ENCODE data around the gene CCDC80. TPM values are rescaled to one million over a fixed set of nuclear protein-coding genes. Genes with fewer than 3 reads are reported as not detected.
A peak's percentile ranks its signal among the peaks of the same experiment; 100 is the strongest.

CCDC80 gene
- total RNA-seq, 1 donor from 2014 or later = 0.86 TPM

DNA sequence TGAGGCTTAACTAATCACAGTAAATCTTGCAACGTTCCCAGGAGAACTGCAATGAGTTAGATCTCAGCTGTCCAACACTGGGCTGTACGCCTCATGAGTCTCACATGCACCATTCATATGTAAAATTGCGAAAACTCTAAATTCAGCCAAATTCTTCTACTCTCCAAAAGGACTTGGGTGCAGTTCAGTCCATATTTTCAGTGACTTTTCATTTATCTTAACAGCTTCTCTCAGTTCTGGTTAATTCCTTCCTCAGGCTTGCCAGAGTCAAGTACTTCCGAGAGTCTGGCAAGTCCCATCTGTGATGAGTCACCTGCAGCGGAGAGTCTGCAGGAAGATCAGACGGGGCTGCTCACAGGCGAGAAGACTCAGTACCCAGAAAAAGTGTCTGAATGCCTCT lies 11.5 kb downstream of the CCDC80 start:
- Mint-ChIP-seq H3K4me3 (ENCODE audit: unreplicated experiment) (no peak overlapping the region), H3K27me3 (ENCODE audit: unreplicated experiment) (peaks cover 3% of the 10 kb centered on the region), H3K4me1 (ENCODE audit: low read depth, unreplicated experiment) (peaks cover 21% of the 10 kb centered on the region), H3K27ac (ENCODE audit: unreplicated experiment) (peak overlapping the region; percentile 36), H3K36me3 (ENCODE audit: unreplicated experiment) (no peaks in the 10 kb centered on the region), H3K9me3 (ENCODE audit: unreplicated experiment) (no peaks in the 10 kb centered on the region)
- no peak for DNase-seq
- TF ChIP-seq, protein P1, sequence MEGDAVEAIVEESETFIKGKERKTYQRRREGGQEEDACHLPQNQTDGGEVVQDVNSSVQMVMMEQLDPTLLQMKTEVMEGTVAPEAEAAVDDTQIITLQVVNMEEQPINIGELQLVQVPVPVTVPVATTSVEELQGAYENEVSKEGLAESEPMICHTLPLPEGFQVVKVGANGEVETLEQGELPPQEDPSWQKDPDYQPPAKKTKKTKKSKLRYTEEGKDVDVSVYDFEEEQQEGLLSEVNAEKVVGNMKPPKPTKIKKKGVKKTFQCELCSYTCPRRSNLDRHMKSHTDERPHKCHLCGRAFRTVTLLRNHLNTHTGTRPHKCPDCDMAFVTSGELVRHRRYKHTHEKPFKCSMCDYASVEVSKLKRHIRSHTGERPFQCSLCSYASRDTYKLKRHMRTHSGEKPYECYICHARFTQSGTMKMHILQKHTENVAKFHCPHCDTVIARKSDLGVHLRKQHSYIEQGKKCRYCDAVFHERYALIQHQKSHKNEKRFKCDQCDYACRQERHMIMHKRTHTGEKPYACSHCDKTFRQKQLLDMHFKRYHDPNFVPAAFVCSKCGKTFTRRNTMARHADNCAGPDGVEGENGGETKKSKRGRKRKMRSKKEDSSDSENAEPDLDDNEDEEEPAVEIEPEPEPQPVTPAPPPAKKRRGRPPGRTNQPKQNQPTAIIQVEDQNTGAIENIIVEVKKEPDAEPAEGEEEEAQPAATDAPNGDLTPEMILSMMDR (IDR thresholded peaks at IDR 0.05; ENCODE audit: partially characterized antibody, unreplicated experiment) = no peak

DNA sequence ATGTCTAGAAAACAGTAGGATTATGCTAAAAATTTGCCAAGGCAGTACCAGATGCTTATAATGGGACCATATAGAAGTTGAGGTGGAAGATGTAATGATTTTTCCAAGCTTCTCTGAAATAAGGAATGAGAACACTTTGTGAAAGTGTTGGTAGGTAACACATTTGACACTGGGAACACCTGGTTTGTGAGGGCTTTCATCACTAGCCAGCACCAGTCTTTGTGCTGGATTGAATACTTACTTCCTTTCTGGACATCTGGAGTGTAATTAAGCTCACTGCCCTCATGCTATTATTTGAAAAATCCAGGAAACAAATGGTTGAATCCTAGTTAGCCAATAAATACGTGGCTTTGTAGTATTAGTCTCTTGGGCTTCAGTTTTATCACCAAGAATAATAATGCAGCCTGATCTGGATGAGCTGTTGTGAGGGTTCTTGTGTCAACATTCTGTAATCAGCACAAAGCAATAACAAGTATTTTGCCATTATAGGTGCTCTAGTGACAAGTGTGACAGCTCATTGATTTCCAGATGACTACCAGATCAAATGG lies 12.9 kb downstream of the CCDC80 start:
- no peak overlapping the region for H3K27ac Mint-ChIP-seq (ENCODE audit: unreplicated experiment)

DNA sequence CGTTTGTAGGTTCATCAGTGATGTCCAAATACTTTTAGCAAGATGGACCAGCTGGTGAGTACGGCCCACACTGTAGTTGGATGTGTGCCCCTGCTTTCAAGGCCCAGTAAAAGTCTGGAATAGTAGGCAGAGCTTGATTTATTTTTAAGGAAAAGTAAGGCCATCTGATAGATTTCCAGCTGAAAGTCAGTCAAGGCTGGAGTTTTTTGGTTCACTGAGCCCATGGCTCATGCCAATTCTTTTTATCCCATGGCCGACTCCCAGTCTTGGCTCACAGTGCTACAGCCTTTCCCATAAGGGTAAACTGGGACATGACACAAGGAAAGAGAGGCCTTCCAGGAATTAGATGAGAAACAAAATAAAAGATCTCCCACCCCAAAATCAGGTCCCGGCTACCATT lies 13.5 kb downstream of the CCDC80 start:
- H3K4me3 Mint-ChIP-seq (ENCODE audit: unreplicated experiment) = no peak overlapping the region
- TF ChIP-seq, protein P1 (IDR thresholded peaks at IDR 0.05; ENCODE audit: partially characterized antibody, unreplicated experiment) = no peak
- DNase-seq = no peak
- H3K27ac Mint-ChIP-seq (ENCODE audit: unreplicated experiment) = no peak overlapping the region
- H3K4me1 Mint-ChIP-seq (ENCODE audit: low read depth, unreplicated experiment) = peaks cover 15% of the 10 kb centered on the region
- H3K36me3 Mint-ChIP-seq (ENCODE audit: unreplicated experiment) = no peaks in the 10 kb centered on the region
- H3K9me3 Mint-ChIP-seq (ENCODE audit: unreplicated experiment) = no peaks in the 10 kb centered on the region
- no peaks in the 10 kb centered on the region for H3K27me3 Mint-ChIP-seq (ENCODE audit: unreplicated experiment)

More for the DNA sequence above, 12.9 kb downstream of the CCDC80 start:
- TF ChIP-seq, protein P1 (IDR thresholded peaks at IDR 0.05; ENCODE audit: partially characterized antibody, unreplicated experiment) = no peak
- DNase-seq = no peak
- Mint-ChIP-seq H3K4me1 (ENCODE audit: low read depth, unreplicated experiment) (peaks cover 15% of the 10 kb centered on the region), H3K27me3 (ENCODE audit: unreplicated experiment) (no peaks in the 10 kb centered on the region), H3K9me3 (ENCODE audit: unreplicated experiment) (no peaks in the 10 kb centered on the region), H3K36me3 (ENCODE audit: unreplicated experiment) (no peaks in the 10 kb centered on the region), H3K4me3 (ENCODE audit: unreplicated experiment) (no peak overlapping the region)

DNA sequence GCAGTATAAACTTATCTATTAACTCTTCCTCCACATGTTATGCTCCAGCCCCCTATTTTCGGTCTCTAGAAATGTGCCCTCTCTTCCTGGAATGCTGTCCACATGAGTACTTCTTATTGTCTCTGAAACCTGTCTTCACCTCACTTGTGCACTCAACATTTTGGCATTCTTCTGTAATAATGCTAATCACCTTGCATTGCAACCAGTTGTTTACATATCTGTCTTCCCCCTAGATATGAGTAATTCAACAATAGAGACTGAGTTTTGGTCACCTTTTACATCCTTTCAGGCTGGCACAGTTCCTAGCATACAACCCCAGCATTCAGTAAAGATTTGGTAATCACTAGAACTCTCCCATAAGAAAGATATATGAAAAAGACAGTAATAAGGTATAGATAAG lies 17.2 kb downstream of the CCDC80 start:
- H3K4me3 Mint-ChIP-seq (ENCODE audit: unreplicated experiment) = no peak overlapping the region
- H3K27me3 Mint-ChIP-seq (ENCODE audit: unreplicated experiment) = no peaks in the 10 kb centered on the region

DNA sequence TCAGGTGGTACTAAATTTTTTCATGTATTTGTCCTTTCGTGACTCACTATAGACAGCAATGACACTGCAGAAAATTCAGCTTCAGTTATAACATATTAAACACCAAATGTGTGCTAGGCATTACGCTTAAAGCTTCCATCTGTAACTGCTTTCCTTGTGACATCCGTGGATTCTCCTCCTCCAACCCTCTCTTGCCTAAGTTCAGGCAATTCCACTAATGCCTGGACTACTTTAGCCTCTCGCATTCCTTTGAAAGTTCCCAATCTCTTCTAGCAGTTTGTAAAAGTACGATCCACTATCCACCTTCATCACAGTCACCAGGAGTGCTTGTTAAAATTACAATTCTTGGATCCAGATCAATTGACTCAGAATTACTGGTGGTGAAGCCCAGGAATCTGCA lies 17.7 kb downstream of the CCDC80 start:
- Mint-ChIP-seq H3K27me3 (ENCODE audit: unreplicated experiment) (no peaks in the 10 kb centered on the region), H3K4me3 (ENCODE audit: unreplicated experiment) (no peak overlapping the region), H3K9me3 (ENCODE audit: unreplicated experiment) (no peaks in the 10 kb centered on the region), H3K36me3 (ENCODE audit: unreplicated experiment) (no peaks in the 10 kb centered on the region), H3K27ac (ENCODE audit: unreplicated experiment) (no peak overlapping the region), H3K4me1 (ENCODE audit: low read depth, unreplicated experiment) (peaks cover 3% of the 10 kb centered on the region)
- TF ChIP-seq, protein P1 (IDR thresholded peaks at IDR 0.05; ENCODE audit: partially characterized antibody, unreplicated experiment) = no peak
- DNase-seq = no peak

More for the DNA sequence above, 17.2 kb downstream of the CCDC80 start:
- H3K36me3 Mint-ChIP-seq (ENCODE audit: unreplicated experiment) = no peaks in the 10 kb centered on the region
- TF ChIP-seq, protein P1 (IDR thresholded peaks at IDR 0.05; ENCODE audit: partially characterized antibody, unreplicated experiment) = no peak
- no peak for DNase-seq
- H3K27ac Mint-ChIP-seq (ENCODE audit: unreplicated experiment) = no peak overlapping the region
- H3K9me3 Mint-ChIP-seq (ENCODE audit: unreplicated experiment) = no peaks in the 10 kb centered on the region
- H3K4me1 Mint-ChIP-seq (ENCODE audit: low read depth, unreplicated experiment) = peaks cover 5% of the 10 kb centered on the region
